DOHH2 (cell line): ENCODE results near the gene CFAP74.

Experiments used
- H3F3A ChIP-seq: fragments of 200-600 bp; sonication (generic), shearing (Covaris generic); 2 replicates; pipeline ENCODE4 v1.6.0; 2016; ENCODE audit warnings: antibody characterized with exemption, mild to moderate bottlenecking; ENCODE audit not compliant: control insufficient read depth, insufficient read depth
- H3K27ac ChIP-seq: fragments of 200-600 bp; sonication (generic); 2 replicates; pipeline ENCODE4 v1.5.1; 2014; ENCODE audit warnings: low read depth, mild to moderate bottlenecking, low read length, moderate library complexity
- H3K27me3 ChIP-seq: fragments of 200-600 bp; sonication (generic); 2 replicates; pipeline ENCODE4 v1.6.1; 2014; ENCODE audit warnings: mild to moderate bottlenecking, low read length, mixed read lengths; ENCODE audit not compliant: control insufficient read depth
- H3K36me3 ChIP-seq: fragments of 200-600 bp; sonication (generic); 2 replicates; pipeline ENCODE4 v1.6.1; 2014; ENCODE audit warnings: mild to moderate bottlenecking, low read length, moderate library complexity, mixed read lengths; ENCODE audit not compliant: control insufficient read depth
- H3K4me1 ChIP-seq: fragments of 200-600 bp; sonication (generic); 2 replicates; pipeline ENCODE4 v1.6.1; 2014; ENCODE audit warnings: mild to moderate bottlenecking, low read length, mixed read lengths; ENCODE audit not compliant: control insufficient read depth
- H3K4me2 ChIP-seq: fragments of 200-600 bp; sonication (generic); 2 replicates; pipeline ENCODE4 v1.6.0; 2014; ENCODE audit warnings: mild to moderate bottlenecking, low read length, moderate library complexity
- H3K4me3 ChIP-seq: fragments of 200-600 bp; sonication (generic); 2 replicates; pipeline ENCODE4 v1.5.1; 2014; ENCODE audit warnings: mild to moderate bottlenecking, low read length, mixed read lengths
- H3K79me2 ChIP-seq: fragments of 200-600 bp; sonication (generic); 2 replicates; pipeline ENCODE4 v1.6.1; 2014; ENCODE audit warnings: mild to moderate bottlenecking, low read length, mixed read lengths; ENCODE audit not compliant: control insufficient read depth
- H3K9me2 ChIP-seq: fragments of 200-600 bp; sonication (generic); replicated peaks from 2 replicates; pipeline ENCODE4 v1.6.1; 2014; ENCODE audit warnings: mild to moderate bottlenecking, low read length, mixed read lengths; ENCODE audit not compliant: control insufficient read depth
- H3K9me3 ChIP-seq: fragments of 200-600 bp; sonication (generic); 2 replicates; pipeline ENCODE4 v1.6.1; 2014; ENCODE audit warnings: antibody characterized with exemption, low read length, mixed read lengths; ENCODE audit not compliant: control insufficient read depth, insufficient read depth
- H4K20me1 ChIP-seq: fragments of 200-600 bp; sonication (generic); 2 replicates; pipeline ENCODE4 v1.6.0; 2014; ENCODE audit warnings: low read depth, mild to moderate bottlenecking, antibody characterized with exemption, low read length, moderate library complexity; ENCODE audit not compliant: control insufficient read depth, insufficient read depth
- CTCF ChIP-seq: fragments of 200-600 bp; sonication (generic); IDR thresholded peaks from one replicate; pipeline ENCODE4 v1.5.1; 2014; ENCODE audit warnings: antibody characterized with exemption, mild to moderate bottlenecking, low read depth, low read length; ENCODE audit not compliant: poor library complexity, severe bottlenecking
- EZH2phosphoT487 ChIP-seq: fragments of 200-600 bp; sonication (generic); IDR thresholded peaks from 2 replicates; pipeline ENCODE4 v1.6.1; 2017; ENCODE audit warnings: borderline replicate concordance, mild to moderate bottlenecking, antibody characterized with exemption, low read length, moderate library complexity, mixed read lengths

Gene CFAP74

GRCh38 chr1:2052054-2052679 lies 48.6 kb upstream of the CFAP74 start:
- no peak overlapping the region for H3K4me3 ChIP-seq
- H3F3A ChIP-seq, result no peaks in the 10 kb centered on the region
- no peaks in the 10 kb centered on the region for H4K20me1 ChIP-seq
- no peaks in the 10 kb centered on the region for H3K36me3 ChIP-seq
- no peak overlapping the region for H3K4me2 ChIP-seq
- H3K79me2 ChIP-seq, result no peaks in the 10 kb centered on the region
- H3K9me2 ChIP-seq, result no peaks in the 10 kb centered on the region
- H3K27ac ChIP-seq, result no peak overlapping the region
- peaks cover 7% of the 10 kb centered on the region; the same call in 1 of the 2 replicates for H3K4me1 ChIP-seq
- H3K9me3 ChIP-seq, result no peaks in the 10 kb centered on the region
- TF ChIP-seq CTCF (no peak), EZH2phosphoT487 (no peak)
- H3K27me3 ChIP-seq, result no peaks in the 10 kb centered on the region; the same call in 1 of the 2 replicates

DNA sequence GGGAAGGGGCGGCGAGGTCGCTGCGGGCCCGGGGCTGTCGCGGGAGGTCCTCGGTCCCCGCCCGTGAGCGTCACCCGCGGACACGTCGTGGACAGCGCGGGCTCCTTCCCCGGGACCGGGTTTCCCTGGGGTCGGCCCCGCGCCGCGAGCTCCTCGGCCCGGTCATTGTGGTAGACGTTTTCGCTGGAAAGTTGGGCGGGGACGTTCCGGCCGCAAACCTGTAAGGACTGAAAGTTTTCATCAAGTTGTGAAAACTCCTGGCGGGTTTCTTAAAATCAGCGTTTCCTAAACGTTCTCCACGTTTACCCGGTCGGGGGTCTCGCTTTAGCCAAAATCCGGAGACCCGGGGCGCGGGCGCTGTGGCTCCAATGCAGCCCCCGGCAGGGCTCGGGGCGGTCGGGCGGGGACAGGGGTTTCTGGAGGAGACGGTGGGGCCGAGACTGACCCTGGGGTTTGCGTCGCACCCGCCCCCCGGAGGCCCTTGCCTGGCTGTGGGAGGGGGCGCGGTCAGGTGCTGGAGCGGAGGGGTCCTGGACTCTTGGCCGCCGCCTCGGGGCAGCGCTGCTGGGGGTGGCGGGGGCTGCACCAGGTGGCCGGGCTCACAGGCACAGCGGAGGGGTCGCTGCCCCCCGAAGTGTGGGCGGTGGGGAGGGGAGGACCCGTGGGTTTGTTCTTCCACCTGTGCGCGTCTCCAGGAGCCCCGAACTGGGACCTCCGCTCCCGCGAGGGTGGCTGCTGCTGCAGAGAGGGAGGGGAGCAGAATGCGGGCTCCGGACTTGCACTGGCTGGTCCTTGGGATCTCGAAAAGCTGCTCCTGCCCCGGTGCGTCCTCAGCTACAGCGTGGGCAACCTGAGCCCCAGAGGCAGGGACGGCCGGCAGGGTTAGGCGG lies 47.5 kb upstream of the CFAP74 start:
- no peaks in the 10 kb centered on the region for H3K79me2 ChIP-seq
- H3K9me2 ChIP-seq, result no peaks in the 10 kb centered on the region
- no peaks in the 10 kb centered on the region for H3K36me3 ChIP-seq
- no peaks in the 10 kb centered on the region for H3K9me3 ChIP-seq
- H3K4me3 ChIP-seq, result peak overlapping the region; percentile 58
- peak overlapping the region; percentile 43 for H3K4me2 ChIP-seq
- H4K20me1 ChIP-seq, result no peaks in the 10 kb centered on the region
- H3F3A ChIP-seq, result no peaks in the 10 kb centered on the region
- peaks cover 7% of the 10 kb centered on the region; the same call in 1 of the 2 replicates for H3K4me1 ChIP-seq
- no peak for TF ChIP-seq EZH2phosphoT487
- no peak for TF ChIP-seq CTCF
- no peaks in the 10 kb centered on the region; the same call in 1 of the 2 replicates for H3K27me3 ChIP-seq
- H3K27ac ChIP-seq, result no peak overlapping the region

GRCh38 chr1:2050461-2050792 lies 46.8 kb upstream of the CFAP74 start:
- peak overlapping the region; percentile 43 for H3K4me2 ChIP-seq
- no peaks in the 10 kb centered on the region for H4K20me1 ChIP-seq
- H3K9me3 ChIP-seq, result no peaks in the 10 kb centered on the region
- no peaks in the 10 kb centered on the region for H3K79me2 ChIP-seq
- H3K4me1 ChIP-seq, result peaks cover 7% of the 10 kb centered on the region; the same call in 1 of the 2 replicates
- no peak for TF ChIP-seq EZH2phosphoT487
- no peak for TF ChIP-seq CTCF
- H3K27ac ChIP-seq, result no peak overlapping the region
- H3K9me2 ChIP-seq, result no peaks in the 10 kb centered on the region
- no peaks in the 10 kb centered on the region for H3K36me3 ChIP-seq
- peak overlapping the region; percentile 58 for H3K4me3 ChIP-seq
- no peaks in the 10 kb centered on the region for H3F3A ChIP-seq
- no peaks in the 10 kb centered on the region; the same call in 1 of the 2 replicates for H3K27me3 ChIP-seq
